DMS79 treated with DMSO at 0.1 percent for 48 hours (cell line): ENCODE data around the gene KRTAP10-9.

ENCODE experiments used
- DNase-seq: peaks from one replicate; lab custom pipeline; 2025; lab: John Stamatoyannopoulos, UW

Gene KRTAP10-9

DNA sequence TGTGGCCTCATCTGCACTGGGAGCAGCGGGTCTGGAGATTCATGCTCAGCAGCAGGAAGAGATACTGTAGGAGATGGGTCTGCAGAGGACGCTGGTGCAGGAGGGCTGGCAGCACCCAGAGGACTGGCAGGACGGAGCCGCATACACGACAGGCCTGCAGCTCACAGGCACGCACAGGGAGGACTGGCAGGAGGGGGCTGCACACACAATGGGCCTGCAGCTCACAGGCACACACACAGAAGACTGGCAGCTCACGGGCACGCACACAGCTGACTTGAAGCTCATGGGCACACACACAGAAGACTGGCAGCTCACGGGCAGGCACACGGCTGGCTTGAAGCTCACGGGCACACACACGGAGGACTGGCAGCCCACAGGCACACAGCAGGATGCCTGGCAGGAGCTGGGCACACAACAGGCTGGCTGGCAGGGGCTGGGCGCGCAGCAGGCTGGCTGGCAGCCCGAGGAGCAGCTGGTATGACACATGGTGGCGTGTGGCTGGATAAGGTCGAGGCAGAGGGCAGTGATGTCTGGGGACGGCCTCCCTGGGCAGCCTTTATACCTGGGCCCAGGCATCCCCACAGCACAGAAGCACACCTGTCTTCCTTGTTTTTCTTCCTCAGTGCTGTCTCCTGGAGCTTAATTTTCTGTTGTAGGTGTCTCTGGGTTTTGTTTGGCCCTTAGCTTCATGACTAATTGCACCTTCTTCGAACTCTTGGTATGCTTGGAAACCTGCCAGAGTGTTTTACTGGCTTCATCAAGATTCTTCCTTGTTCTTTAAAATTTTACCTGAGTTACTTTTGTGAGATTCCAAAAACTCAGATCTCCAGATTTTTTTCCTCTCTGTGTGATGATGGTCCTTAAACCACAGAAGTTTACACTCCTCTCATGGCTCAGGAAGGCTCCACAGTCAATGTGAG is 39.8 kb downstream of the KRTAP10-9 start, which contains the start of gene KRTAP12-2:
KRTAP12-2 (minus strand) TSS at position 527 of the 920 bp plus-strand sequence; CDS start at position 486, 41 bp downstream.
- DNase-seq = peak; percentile 79

DNA sequence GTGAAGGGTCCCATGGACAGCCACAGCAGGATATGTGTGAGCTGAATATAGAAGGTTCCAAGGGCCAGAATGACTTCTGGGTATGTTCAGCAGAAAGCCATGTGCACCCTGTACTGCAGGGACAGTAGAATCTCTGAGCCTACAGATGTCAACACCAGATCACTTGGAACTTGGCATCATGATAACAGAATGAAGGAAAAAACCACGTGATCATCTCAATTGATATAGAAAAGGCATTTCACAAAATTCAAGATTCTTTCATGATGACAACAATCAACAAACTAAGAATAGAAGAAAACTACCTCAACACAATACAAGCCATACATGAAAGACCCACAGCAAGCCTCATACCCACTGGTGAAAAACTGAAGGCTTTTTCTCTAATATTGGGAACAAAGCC is 40.7 kb downstream of the KRTAP10-9 start:
- no peak for DNase-seq

DNA sequence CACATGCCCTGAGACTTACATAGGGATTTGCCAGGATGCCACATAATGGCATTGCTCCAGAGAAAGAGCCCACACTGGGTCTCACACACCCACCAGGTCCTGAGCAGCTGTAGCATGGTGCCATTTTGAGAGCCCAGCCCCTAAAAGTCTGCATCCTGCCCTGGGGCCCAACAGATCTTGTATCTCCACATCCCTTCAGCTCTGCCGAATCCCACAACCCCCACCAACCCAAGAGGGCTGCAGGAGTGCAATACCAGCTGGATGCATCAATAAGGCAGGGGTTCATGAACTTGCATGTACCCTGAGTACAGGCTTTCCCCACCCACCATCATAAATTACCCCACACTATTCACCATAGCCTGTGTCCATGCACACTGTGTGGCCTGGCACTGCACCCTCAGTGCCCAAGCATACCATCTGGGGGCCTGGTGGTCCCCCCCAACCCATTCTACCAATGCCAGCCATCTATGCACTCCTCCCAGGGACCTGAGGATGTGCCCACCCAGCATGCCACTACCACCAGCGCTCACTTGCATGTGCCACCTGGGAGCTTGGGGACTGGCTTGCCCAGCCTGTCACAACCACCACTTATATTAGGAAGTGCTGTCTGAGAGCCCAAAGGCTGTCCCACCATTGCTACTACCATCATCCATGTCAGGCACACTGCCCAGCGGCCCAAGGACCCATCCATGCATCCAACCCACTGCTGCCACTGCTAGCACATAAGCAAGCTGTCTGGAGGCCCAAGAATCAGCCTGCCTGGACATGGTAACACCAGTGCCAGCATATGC is 43.9 kb downstream of the KRTAP10-9 start:
- no peak for DNase-seq

DNA sequence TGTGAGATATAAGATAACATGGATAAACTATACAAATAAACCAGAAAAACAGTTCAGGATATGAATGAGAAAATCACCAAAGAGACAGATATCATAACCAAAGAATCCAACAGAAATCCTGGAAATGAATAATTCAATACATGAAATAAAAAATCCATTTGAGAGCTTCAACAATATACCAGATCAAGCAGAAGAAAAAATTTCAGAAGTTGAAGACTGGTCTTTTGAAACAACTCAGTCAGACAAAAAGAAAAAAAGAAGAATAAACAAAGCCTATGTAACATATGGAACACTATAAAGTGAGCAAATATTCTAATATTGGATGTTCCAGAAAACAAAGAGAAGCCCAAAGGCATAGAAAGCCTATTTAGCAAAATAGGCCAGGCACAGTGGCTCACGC is 45.0 kb downstream of the KRTAP10-9 start:
- no peak for DNase-seq

DNA sequence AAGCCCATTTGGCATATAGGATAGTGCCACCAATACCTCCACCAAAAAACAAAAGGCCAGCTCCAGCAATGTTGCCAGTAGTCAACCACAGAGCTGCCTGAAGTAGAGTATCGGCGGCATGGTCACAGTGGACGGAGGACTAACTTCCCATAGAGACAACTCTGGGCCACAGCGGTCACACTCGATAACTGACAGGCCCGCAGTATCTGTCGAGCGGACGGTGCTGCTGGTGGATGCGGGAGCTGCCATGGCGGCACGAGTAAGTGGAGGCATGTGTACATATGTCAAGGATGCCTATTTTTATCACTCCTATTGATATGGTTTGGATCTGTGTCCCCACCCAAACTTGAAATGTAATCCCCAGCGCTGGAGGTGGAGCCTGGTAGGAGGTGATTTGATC is 51.0 kb downstream of the KRTAP10-9 start:
- no peak for DNase-seq
